Ishikawa (cell line): ENCODE measurements around the gene DACH1.

ENCODE experiments used
- CEBPB ChIP-seq: IDR thresholded peaks from 2 replicates; pipeline ENCODE4 v1.6.1; 2012
- CREB1 ChIP-seq: IDR thresholded peaks from 2 replicates; pipeline ENCODE4 v1.6.1; 2012; ENCODE audit warnings: low read depth
- EGR1 ChIP-seq: IDR thresholded peaks from 2 replicates; pipeline ENCODE4 v1.6.1; 2012
- EP300 ChIP-seq: IDR thresholded peaks from 2 replicates; pipeline ENCODE4 v1.6.1; 2012; ENCODE audit warnings: borderline replicate concordance
- FOXM1 ChIP-seq: IDR thresholded peaks from 2 replicates; pipeline ENCODE4 v1.6.1; 2012; ENCODE audit warnings: low read depth, borderline replicate concordance
- MAX ChIP-seq: IDR thresholded peaks from 2 replicates; pipeline ENCODE4 v1.6.1; 2012
- NFIC ChIP-seq: IDR thresholded peaks from 2 replicates; pipeline ENCODE4 v1.6.1; 2012
- RAD21 ChIP-seq: IDR thresholded peaks from 2 replicates; pipeline ENCODE4 v1.6.1; 2012; ENCODE audit warnings: low read depth
- REST ChIP-seq: IDR thresholded peaks from 2 replicates; pipeline ENCODE4 v1.6.1; 2012; ENCODE audit warnings: low read depth, mild to moderate bottlenecking
- TAF1 ChIP-seq: IDR thresholded peaks from 2 replicates; pipeline ENCODE4 v1.6.1; 2012; ENCODE audit warnings: low read depth, mild to moderate bottlenecking
- TCF12 ChIP-seq: IDR thresholded peaks from 2 replicates; pipeline ENCODE4 v1.6.1; 2012; ENCODE audit warnings: low read depth
- TEAD4 ChIP-seq: IDR thresholded peaks from 2 replicates; pipeline ENCODE4 v1.6.1; 2012
- YY1 ChIP-seq: IDR thresholded peaks from 2 replicates; pipeline ENCODE4 v1.6.1; 2012; ENCODE audit warnings: low read depth
- ZBTB7A ChIP-seq: IDR thresholded peaks from 2 replicates; pipeline ENCODE4 v1.6.1; 2012; ENCODE audit warnings: low read depth
- TF ChIP-seq, protein P1 (sequence below): IDR thresholded peaks from 2 replicates; pipeline ENCODE4 v1.6.1; 2012

The DACH1 gene

DNA sequence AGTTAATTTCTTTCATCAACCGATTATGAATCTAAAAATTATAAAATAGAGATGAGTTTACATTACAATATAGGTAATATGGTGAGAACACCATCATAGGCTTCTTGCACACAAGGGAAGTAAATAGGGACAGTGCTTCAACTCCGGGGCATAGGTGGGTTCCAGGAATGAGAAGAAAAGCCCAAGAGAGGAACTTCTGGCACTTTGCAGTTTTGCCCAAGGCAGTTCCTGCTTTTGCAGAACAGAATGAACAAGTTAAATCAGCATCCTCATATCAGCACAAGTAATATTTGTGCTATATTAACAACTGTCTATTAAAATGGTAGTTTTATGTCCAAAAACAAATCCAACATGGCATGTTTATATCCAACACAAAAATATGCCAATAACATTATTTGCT is 60.1 kb downstream of the DACH1 start:
- TF ChIP-seq REST (no peak), TEAD4 (no peak), NFIC (no peak), YY1 (no peak), RAD21 (no peak), EGR1 (no peak), CEBPB (no peak), ZBTB7A (no peak), CREB1 (no peak), TAF1 (no peak)

DNA sequence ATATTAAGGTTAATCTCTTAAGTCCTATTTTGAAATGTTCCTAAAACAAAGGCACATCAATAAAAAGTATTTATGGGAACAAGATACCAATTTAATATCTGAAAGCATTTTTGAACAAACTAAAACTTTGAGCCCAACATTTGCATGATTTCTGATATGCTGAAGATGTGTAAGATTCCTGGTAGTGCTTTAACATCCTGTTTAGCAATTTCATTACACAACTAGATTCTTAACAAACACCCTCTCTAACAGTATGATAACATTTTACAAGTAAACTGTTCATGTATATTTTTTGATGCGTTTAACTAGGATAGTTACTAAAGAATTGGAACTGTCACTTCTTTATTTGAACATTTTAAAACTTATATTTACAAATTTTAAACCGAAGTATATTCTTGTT is 63.9 kb downstream of the DACH1 start:
- no peak for TF ChIP-seq EGR1
- no peak for TF ChIP-seq YY1
- TF ChIP-seq, protein P1, sequence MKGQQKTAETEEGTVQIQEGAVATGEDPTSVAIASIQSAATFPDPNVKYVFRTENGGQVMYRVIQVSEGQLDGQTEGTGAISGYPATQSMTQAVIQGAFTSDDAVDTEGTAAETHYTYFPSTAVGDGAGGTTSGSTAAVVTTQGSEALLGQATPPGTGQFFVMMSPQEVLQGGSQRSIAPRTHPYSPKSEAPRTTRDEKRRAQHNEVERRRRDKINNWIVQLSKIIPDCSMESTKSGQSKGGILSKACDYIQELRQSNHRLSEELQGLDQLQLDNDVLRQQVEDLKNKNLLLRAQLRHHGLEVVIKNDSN: no peak
- no peak for TF ChIP-seq MAX
- no peak for TF ChIP-seq CEBPB
- TF ChIP-seq TCF12: no peak
- no peak for TF ChIP-seq CREB1
- TF ChIP-seq ZBTB7A: no peak
- TF ChIP-seq FOXM1: no peak
- TF ChIP-seq EP300: no peak
- TF ChIP-seq REST: no peak
- TF ChIP-seq TAF1: no peak
- TF ChIP-seq TEAD4: no peak

- TF ChIP-seq TAF1: no peak
Measured at GRCh38 chr13:71801781-71802180, 65.2 kb downstream of the DACH1 start.

DNA sequence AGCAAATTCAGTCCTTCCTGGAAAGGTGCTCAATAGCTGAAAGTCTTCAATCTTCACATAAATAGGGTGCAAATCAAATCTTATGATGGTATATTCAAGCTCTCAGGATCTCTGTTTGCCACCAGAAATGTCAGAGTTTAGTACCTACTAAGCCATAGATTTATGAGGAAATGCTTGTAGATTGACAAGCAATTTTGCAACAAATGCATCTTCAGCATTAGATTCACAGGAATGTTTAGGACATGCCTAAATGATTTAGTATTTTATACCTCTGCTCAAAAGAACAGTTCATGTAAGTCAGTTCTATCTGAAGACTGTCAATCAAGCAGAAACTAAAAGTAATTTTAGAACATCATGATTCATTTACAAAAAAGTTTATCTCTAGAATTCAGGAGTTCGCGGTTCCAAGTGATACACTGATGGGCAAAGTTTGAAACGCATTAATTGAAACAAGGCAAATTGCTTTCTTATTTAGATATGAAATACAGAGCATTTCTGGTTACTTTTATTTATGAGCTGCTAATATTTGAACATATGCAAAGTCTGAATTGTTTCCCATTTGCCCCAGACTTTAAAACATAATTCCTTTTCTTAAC is 65.7 kb downstream of the DACH1 start:
- no peak for TF ChIP-seq CEBPB
- TF ChIP-seq FOXM1: no peak
- TF ChIP-seq TEAD4: no peak
- no peak for TF ChIP-seq MAX
- TF ChIP-seq, protein P1: no peak
- TF ChIP-seq CREB1: no peak
- TF ChIP-seq NFIC: no peak
- no peak for TF ChIP-seq TCF12

GRCh38 chr13:71799324-71799723 is 67.7 kb downstream of the DACH1 start:
- TF ChIP-seq CEBPB (no peak), NFIC (no peak), RAD21 (no peak), YY1 (no peak), REST (no peak), EP300 (no peak), TCF12 (no peak), CREB1 (no peak), ZBTB7A (no peak), FOXM1 (no peak)
- TF ChIP-seq, protein P1: no peak
